HepG2 (cell line): ENCODE measurements around the gene SP3. TPM values are rescaled to one million over a fixed set of nuclear protein-coding genes. Genes with fewer than 3 reads are reported as not detected.

Experiments
- ATAC-seq: fragments of 200-7000 bp; cut with Tn5 transposase; 3 replicates; pipeline ENCODE4 v1.9.1; 2020; ENCODE audit warnings: mild to moderate bottlenecking, moderate library complexity
- BruUV-seq: library from RNA; stranded (reverse); fragments of 400-500 nt; replicated peaks from 2 replicates; lab custom pipeline; 2021; lab: Mats Ljungman, UMichigan
- CTCF ChIA-PET: fragments of 300-600 bp; formaldehyde crosslinking; extraction: SDS; loops from one replicate; lab custom pipeline; 2021; ENCODE audit warnings: low total read pairs, inconsistent platforms, low intra/inter-chr PET ratio; lab: Yijun Ruan, JAX
- POLR2A ChIA-PET: fragments of 350-600 bp; sonication (Branson Sonifier 250); formaldehyde crosslinking; loops from one replicate; lab custom pipeline; 2020; ENCODE audit warnings: antibody characterized with exemption, inconsistent platforms; lab: Yijun Ruan, JAX
- DNase-seq: peaks from one replicate; pipeline ENCODE4 v3.0.0-alpha.2; 2015; ENCODE audit warnings: low spot score
- FAIRE-seq: peaks from 3 replicates; lab custom pipeline; 2011; peaks lifted over from hg19 to GRCh38; lab: Jason Lieb, UNC
- H2AFZ ChIP-seq: one replicate; pipeline ENCODE4 v1.6.1; 2011; ENCODE audit warnings: low read length, inconsistent platforms
- H3K27ac ChIP-seq: fragments of 300-600 bp; 3 replicates; pipeline ENCODE4 v1.8.0; 2011; ENCODE audit warnings: mixed run types, mild to moderate bottlenecking, mixed read lengths, low read length, inconsistent platforms; ENCODE audit not compliant: insufficient read depth; ENCODE audit errors: extremely low read length
- H3K27me3 ChIP-seq, 2 experiments: fragments of 200-600 bp in 1 of 2; 2 replicates in 1 of 2; 3 replicates in 1 of 2; pipeline versions ENCODE4 v1.6.0 to v1.8.0; 2011; ENCODE audit warnings: low read length in 2 of 2, mild to moderate bottlenecking in 2 of 2, moderate library complexity in 2 of 2, inconsistent platforms in 1 of 2; ENCODE audit not compliant: insufficient read depth in 2 of 2, control insufficient read depth in 1 of 2
- H3K36me3 ChIP-seq, 2 experiments: fragments of 200-600 bp in 1 of 2; replicated peaks in 1 of 2; 2 replicates in 1 of 2; 3 replicates in 1 of 2; pipeline versions ENCODE4 v1.5.1 to v1.8.0; 2011; ENCODE audit warnings: low read length in 2 of 2, inconsistent platforms in 1 of 2; ENCODE audit not compliant: insufficient read depth in 2 of 2, control insufficient read depth in 1 of 2
- H3K4me1 ChIP-seq: 2 replicates; pipeline ENCODE4 v1.5.1; 2012; ENCODE audit warnings: low read length, inconsistent platforms; ENCODE audit not compliant: insufficient read depth
- H3K4me2 ChIP-seq: 2 replicates; pipeline ENCODE4 v1.6.0; 2011; ENCODE audit warnings: low read depth, low read length, inconsistent platforms
- H3K4me3 ChIP-seq, 3 experiments: fragments of 200-600 bp in 1 of 3; sonication (generic), shearing (Covaris generic) in 1 of 3; replicated peaks in 1 of 3; 2 replicates each; pipeline ENCODE4 v1.5.1; 2011 to 2016; ENCODE audit warnings: low read length in 3 of 3, inconsistent platforms in 2 of 3, low read depth in 2 of 3, mild to moderate bottlenecking in 2 of 3, control low read depth in 1 of 3, mixed read lengths in 1 of 3; ENCODE audit not compliant: insufficient read depth in 1 of 3
- H3K79me2 ChIP-seq: one replicate; pipeline ENCODE4 v1.6.1; 2011; ENCODE audit warnings: low read length, inconsistent platforms; ENCODE audit not compliant: insufficient read depth
- H3K9ac ChIP-seq: 2 replicates; pipeline ENCODE4 v1.6.0; 2011; ENCODE audit warnings: mild to moderate bottlenecking, low read depth, low read length, inconsistent platforms; ENCODE audit not compliant: insufficient read depth
- H3K9me3 ChIP-seq: 2 replicates; pipeline ENCODE4 v1.5.1; 2012; ENCODE audit warnings: mild to moderate bottlenecking, low read length
- H4K20me1 ChIP-seq: 2 replicates; pipeline ENCODE4 v1.6.0; 2011; ENCODE audit warnings: inconsistent platforms, mild to moderate bottlenecking, low read length, moderate library complexity; ENCODE audit not compliant: insufficient read depth
- AGO2 ChIP-seq: fragments of 200-400 bp; formaldehyde crosslinking; optimal IDR thresholded peaks from 2 replicates; pipeline ENCODE3; 2017; ENCODE audit warnings: mild to moderate bottlenecking, low read depth, low read length, moderate library complexity
- CEBPB ChIP-seq: IDR thresholded peaks from 2 replicates; pipeline ENCODE4 v1.6.1; 2011; ENCODE audit warnings: low read depth, low read length, improper control_type of control experiment, borderline replicate concordance
- CEBPG ChIP-seq: IDR thresholded peaks from 2 replicates; pipeline ENCODE4 v1.6.1; 2016
- GATAD2A ChIP-seq: IDR thresholded peaks from 2 replicates; pipeline ENCODE4 v1.6.1; 2016
- IKZF4 ChIP-seq: sonication (generic); formaldehyde crosslinking; IDR thresholded peaks from 2 replicates; pipeline ENCODE4 v1.5.1; 2020; ENCODE audit warnings: borderline replicate concordance, mild to moderate bottlenecking, low read depth, missing genetic modification reagents; ENCODE audit errors: not compliant biosample characterization
- NAIF1 ChIP-seq: sonication (generic); formaldehyde crosslinking; IDR thresholded peaks from 2 replicates; pipeline ENCODE4 v1.5.0; 2020; ENCODE audit warnings: mild to moderate bottlenecking, missing genetic modification reagents, borderline replicate concordance
- SOX13 ChIP-seq, 3 experiments: fragments of 450-650 bp in 1 of 3; sonication (generic) in 1 of 3; formaldehyde crosslinking in 1 of 3; IDR thresholded peaks in 2 of 3; conservative IDR thresholded peaks in 1 of 3; 2 replicates each; pipeline versions ENCODE4 v1.5.0 to v1.6.1; 2016 to 2020; ENCODE audit warnings: antibody characterized with exemption in 1 of 3, mild to moderate bottlenecking in 1 of 3, missing compliant biosample characterization in 1 of 3, missing genetic modification reagents in 1 of 3, moderate library complexity in 1 of 3
- in situ Hi-C: cut with HindIII; loops from 2 replicates; pipeline ENCODE4 v1.10.0; 2017; ENCODE audit warnings: low pct_unique_long_range_greater_than_20kb; ENCODE audit not compliant: extremely low pct_ligation_motif_present
- intact Hi-C: fragments of 100-400 bp; cut with micrococcal nuclease; formaldehyde crosslinking; loops from one replicate; pipeline ENCODE4 v1.10.0; 2022; ENCODE audit not compliant: unreplicated experiment
- polyA plus RNA-seq, 8 experiments: library from polyadenylated mRNA; depleted of rRNA in 3 of 8; stranded (reverse) in 7 of 8; unstranded in 1 of 8; fragments of >200 nt; fragmentation: Illumina TruSeq in 4 of 8; extraction: Trizol in 4 of 8; gene quantifications; 2 replicates each; pipeline versions ENCODE4 v1.2.1 to v1.2.3, GENCODE V29; 2011 to 2016; ENCODE audit warnings: low read depth in 4 of 8, missing spikeins in 1 of 8, mixed read lengths in 1 of 8; ENCODE audit not compliant: insufficient read depth in 1 of 8
- total RNA-seq, 5 experiments: library from RNA; depleted of rRNA; stranded (reverse); fragments of >200 nt; fragmentation: Illumina TruSeq; extraction: Trizol; gene quantifications; 2 replicates each; pipeline ENCODE4 v1.2.3, GENCODE V29; 2016; ENCODE audit warnings: low read depth in 1 of 5
- TF ChIP-seq, protein P1 (sequence below): sonication (generic); formaldehyde crosslinking; IDR thresholded peaks from 2 replicates; pipeline ENCODE4 v1.5.0; 2020; ENCODE audit warnings: mild to moderate bottlenecking, missing genetic modification reagents
- TF ChIP-seq, protein P2 (sequence below): sonication (generic); formaldehyde crosslinking; conservative IDR thresholded peaks from 2 replicates; pipeline ENCODE4 v1.4.0; 2020; ENCODE audit warnings: mild to moderate bottlenecking, missing genetic modification reagents, moderate library complexity
- TF ChIP-seq, protein P3 (sequence below): IDR thresholded peaks from 2 replicates; pipeline ENCODE4 v1.6.1; 2016; ENCODE audit warnings: low read depth, missing genetic modification reagents, missing compliant biosample characterization

SP3 gene
- total and polyA plus RNA-seq, 2 of the 13 experiments (the other 11 are each of a cell fraction or from before 2014, with no cell fraction given): 57.3 to 132 TPM

DNA sequence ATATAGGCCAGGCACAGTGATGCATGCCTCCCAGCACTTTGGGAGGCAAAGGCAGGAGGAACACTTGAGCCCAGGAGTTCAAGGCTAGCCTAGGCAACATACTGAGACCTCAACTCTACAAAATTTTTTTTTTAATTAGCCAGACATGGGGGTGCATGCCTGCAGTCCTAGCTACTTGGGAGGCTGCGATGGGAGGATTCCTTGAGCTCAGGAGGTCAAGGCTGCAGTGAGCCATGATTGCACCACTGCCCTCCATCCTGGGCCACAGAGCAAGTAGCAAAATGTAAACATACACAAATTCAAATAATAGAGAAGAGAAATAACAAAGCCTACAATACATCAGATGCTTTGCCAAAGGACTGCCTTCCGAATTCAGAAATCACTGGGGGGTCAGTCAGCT lies 7.0 kb upstream of the SP3 start (continued):
- TF ChIP-seq CEBPB (0 out of 2 replicates have a peak, but pooled peaks have one; percentile 7), IKZF4 (no peak), CEBPG (peak; percentile 47), GATAD2A (CRISPR knock-in tag) (peak; percentile 21; the same call in 1 of the 2 replicates), NAIF1 (CRISPR knock-in tag) (no peak)
- TF ChIP-seq, protein P1, sequence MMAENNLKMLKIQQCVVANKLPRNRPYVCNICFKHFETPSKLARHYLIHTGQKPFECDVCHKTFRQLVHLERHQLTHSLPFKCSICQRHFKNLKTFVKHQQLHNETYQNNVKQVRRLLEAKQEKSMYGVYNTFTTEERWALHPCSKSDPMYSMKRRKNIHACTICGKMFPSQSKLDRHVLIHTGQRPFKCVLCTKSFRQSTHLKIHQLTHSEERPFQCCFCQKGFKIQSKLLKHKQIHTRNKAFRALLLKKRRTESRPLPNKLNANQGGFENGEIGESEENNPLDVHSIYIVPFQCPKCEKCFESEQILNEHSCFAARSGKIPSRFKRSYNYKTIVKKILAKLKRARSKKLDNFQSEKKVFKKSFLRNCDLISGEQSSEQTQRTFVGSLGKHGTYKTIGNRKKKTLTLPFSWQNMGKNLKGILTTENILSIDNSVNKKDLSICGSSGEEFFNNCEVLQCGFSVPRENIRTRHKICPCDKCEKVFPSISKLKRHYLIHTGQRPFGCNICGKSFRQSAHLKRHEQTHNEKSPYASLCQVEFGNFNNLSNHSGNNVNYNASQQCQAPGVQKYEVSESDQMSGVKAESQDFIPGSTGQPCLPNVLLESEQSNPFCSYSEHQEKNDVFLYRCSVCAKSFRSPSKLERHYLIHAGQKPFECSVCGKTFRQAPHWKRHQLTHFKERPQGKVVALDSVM (CRISPR knock-in tag): peak; percentile 83

DNA sequence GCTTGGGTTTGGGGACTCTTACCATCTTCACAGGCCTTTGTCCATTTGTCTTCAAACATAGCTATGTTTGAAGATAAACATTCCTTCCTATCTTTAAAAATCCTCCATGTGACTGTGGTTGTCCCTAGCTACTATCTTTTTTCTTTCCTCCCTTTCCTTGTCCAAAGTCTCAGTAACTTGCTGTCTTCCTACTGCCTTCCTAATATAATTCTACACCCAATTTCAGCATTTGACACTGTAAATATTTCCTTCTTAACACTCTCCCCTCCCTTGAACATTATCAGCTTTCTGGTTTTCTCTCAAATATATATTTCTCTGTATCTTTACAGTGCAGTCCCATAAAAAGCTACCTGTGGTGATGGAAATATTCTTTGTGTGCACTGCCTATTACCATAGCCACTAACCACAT lies 5.3 kb upstream of the SP3 start:
- intact Hi-C loops (no loop called here), in situ Hi-C loops (no loop called here)
- Histone ChIP-seq H3K27me3 (no peaks in the 10 kb centered on the region; a peak in 1 of 5 replicates), H3K4me2 (peak overlapping the region; percentile 36; the same call in 1 of the 2 replicates), H2AFZ (no peak overlapping the region), H3K27ac (peak overlapping the region; percentile 37), H3K79me2 (peaks cover 16% of the 10 kb centered on the region), H3K36me3 (no peaks in the 10 kb centered on the region), H3K4me1 (peaks cover 59% of the 10 kb centered on the region), H3K4me3 (no peak overlapping the region; a peak in 1 of 6 replicates), H4K20me1 (no peaks in the 10 kb centered on the region), H3K9ac (no peak overlapping the region), H3K9me3 (no peaks in the 10 kb centered on the region)
- ChIA-PET CTCF (no interaction called here), POLR2A (interaction anchor here (1.1 to 2.0 kb wide), 3 partner anchors 9 to 82 kb away, joined by 4 read pairs; no protein-coding TSS in a partner anchor)
- FAIRE-seq (no peak), ATAC-seq (0 out of 3 replicates have a peak, but pooled peaks have one; percentile 7), DNase-seq (no peak)
- BruUV-seq: no TSS peak
- peak; percentile 31 for TF ChIP-seq AGO2
- TF ChIP-seq, protein P2, sequence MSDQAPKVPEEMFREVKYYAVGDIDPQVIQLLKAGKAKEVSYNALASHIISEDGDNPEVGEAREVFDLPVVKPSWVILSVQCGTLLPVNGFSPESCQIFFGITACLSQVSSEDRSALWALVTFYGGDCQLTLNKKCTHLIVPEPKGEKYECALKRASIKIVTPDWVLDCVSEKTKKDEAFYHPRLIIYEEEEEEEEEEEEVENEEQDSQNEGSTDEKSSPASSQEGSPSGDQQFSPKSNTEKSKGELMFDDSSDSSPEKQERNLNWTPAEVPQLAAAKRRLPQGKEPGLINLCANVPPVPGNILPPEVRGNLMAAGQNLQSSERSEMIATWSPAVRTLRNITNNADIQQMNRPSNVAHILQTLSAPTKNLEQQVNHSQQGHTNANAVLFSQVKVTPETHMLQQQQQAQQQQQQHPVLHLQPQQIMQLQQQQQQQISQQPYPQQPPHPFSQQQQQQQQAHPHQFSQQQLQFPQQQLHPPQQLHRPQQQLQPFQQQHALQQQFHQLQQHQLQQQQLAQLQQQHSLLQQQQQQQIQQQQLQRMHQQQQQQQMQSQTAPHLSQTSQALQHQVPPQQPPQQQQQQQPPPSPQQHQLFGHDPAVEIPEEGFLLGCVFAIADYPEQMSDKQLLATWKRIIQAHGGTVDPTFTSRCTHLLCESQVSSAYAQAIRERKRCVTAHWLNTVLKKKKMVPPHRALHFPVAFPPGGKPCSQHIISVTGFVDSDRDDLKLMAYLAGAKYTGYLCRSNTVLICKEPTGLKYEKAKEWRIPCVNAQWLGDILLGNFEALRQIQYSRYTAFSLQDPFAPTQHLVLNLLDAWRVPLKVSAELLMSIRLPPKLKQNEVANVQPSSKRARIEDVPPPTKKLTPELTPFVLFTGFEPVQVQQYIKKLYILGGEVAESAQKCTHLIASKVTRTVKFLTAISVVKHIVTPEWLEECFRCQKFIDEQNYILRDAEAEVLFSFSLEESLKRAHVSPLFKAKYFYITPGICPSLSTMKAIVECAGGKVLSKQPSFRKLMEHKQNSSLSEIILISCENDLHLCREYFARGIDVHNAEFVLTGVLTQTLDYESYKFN (CRISPR knock-in tag): peak; percentile 33
- no peak for TF ChIP-seq SOX13 (IDR thresholded peaks at IDR 0.05)
- peak in 1 of 2 experiments; percentile 34; a peak in 1 of 4 replicates for TF ChIP-seq SOX13 (CRISPR knock-in tag; conservative IDR thresholded peaks at IDR 0.05 in 1 of 2, IDR thresholded peaks at IDR 0.05 in 1 of 2)
- TF ChIP-seq, protein P3, sequence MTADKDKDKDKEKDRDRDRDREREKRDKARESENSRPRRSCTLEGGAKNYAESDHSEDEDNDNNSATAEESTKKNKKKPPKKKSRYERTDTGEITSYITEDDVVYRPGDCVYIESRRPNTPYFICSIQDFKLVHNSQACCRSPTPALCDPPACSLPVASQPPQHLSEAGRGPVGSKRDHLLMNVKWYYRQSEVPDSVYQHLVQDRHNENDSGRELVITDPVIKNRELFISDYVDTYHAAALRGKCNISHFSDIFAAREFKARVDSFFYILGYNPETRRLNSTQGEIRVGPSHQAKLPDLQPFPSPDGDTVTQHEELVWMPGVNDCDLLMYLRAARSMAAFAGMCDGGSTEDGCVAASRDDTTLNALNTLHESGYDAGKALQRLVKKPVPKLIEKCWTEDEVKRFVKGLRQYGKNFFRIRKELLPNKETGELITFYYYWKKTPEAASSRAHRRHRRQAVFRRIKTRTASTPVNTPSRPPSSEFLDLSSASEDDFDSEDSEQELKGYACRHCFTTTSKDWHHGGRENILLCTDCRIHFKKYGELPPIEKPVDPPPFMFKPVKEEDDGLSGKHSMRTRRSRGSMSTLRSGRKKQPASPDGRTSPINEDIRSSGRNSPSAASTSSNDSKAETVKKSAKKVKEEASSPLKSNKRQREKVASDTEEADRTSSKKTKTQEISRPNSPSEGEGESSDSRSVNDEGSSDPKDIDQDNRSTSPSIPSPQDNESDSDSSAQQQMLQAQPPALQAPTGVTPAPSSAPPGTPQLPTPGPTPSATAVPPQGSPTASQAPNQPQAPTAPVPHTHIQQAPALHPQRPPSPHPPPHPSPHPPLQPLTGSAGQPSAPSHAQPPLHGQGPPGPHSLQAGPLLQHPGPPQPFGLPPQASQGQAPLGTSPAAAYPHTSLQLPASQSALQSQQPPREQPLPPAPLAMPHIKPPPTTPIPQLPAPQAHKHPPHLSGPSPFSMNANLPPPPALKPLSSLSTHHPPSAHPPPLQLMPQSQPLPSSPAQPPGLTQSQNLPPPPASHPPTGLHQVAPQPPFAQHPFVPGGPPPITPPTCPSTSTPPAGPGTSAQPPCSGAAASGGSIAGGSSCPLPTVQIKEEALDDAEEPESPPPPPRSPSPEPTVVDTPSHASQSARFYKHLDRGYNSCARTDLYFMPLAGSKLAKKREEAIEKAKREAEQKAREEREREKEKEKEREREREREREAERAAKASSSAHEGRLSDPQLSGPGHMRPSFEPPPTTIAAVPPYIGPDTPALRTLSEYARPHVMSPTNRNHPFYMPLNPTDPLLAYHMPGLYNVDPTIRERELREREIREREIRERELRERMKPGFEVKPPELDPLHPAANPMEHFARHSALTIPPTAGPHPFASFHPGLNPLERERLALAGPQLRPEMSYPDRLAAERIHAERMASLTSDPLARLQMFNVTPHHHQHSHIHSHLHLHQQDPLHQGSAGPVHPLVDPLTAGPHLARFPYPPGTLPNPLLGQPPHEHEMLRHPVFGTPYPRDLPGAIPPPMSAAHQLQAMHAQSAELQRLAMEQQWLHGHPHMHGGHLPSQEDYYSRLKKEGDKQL (CRISPR knock-in tag): no peak
